SU-DHL-6 (cell line): ENCODE data around the gene MYH6.

Experiments
- H2AFZ ChIP-seq: fragments of 200-600 bp; sonication (generic); 2 replicates; pipeline ENCODE4 v1.6.1; 2014; ENCODE audit warnings: low read depth, mild to moderate bottlenecking, moderate library complexity, mixed read lengths, antibody characterized with exemption, low read length; ENCODE audit not compliant: severe bottlenecking
- H3F3A ChIP-seq: fragments of 200-600 bp; shearing (Covaris generic); 2 replicates; pipeline ENCODE4 v1.6.0; 2016; ENCODE audit warnings: antibody characterized with exemption, mild to moderate bottlenecking; ENCODE audit not compliant: insufficient read depth
- H3K27ac ChIP-seq: fragments of 200-600 bp; sonication (generic); 2 replicates; pipeline ENCODE4 v1.5.1; 2016; ENCODE audit warnings: low read depth, mild to moderate bottlenecking, low read length, moderate library complexity, mixed read lengths
- H3K27me3 ChIP-seq: fragments of 200-600 bp; sonication (generic), shearing (Covaris generic); 2 replicates; pipeline ENCODE4 v1.6.0; 2014; ENCODE audit warnings: mild to moderate bottlenecking, low read length
- H3K36me3 ChIP-seq: fragments of 200-600 bp; sonication (generic); 2 replicates; pipeline ENCODE4 v1.6.1; 2014; ENCODE audit warnings: mild to moderate bottlenecking, low read length, mixed read lengths
- H3K4me2 ChIP-seq: fragments of 300-600, 200-600 bp; shearing (Covaris generic), sonication (generic); 2 replicates; pipeline ENCODE4 v1.6.0; 2014; ENCODE audit warnings: low read length, low read depth, mild to moderate bottlenecking; ENCODE audit not compliant: poor library complexity, severe bottlenecking
- H3K4me3 ChIP-seq: fragments of 200-600 bp; sonication (generic); 2 replicates; pipeline ENCODE4 v1.5.1; 2014; ENCODE audit warnings: antibody characterized with exemption, low read length, mild to moderate bottlenecking, mixed read lengths; ENCODE audit not compliant: insufficient read depth, poor library complexity, severe bottlenecking
- H3K79me2 ChIP-seq: fragments of 200-600 bp; sonication (generic); 2 replicates; pipeline ENCODE4 v1.6.1; 2014; ENCODE audit warnings: mild to moderate bottlenecking, low read length, moderate library complexity; ENCODE audit not compliant: insufficient read depth
- H3K9ac ChIP-seq: fragments of 200-600 bp; sonication (generic); 2 replicates; pipeline ENCODE4 v1.7.0; 2014; ENCODE audit warnings: mild to moderate bottlenecking, low read length
- H3K9me2 ChIP-seq: fragments of 200-600 bp; sonication (generic); replicated peaks from 2 replicates; pipeline ENCODE4 v1.6.1; 2014; ENCODE audit warnings: low read length; ENCODE audit not compliant: insufficient read depth
- H3K9me3 ChIP-seq: fragments of 200-600 bp; sonication (generic); 2 replicates; pipeline ENCODE4 v1.6.1; 2014; ENCODE audit warnings: low read length, mixed read lengths; ENCODE audit not compliant: insufficient read depth
- H4K20me1 ChIP-seq: fragments of 200-600 bp; sonication (generic); 2 replicates; pipeline ENCODE4 v1.6.1; 2014; ENCODE audit warnings: low read depth, mild to moderate bottlenecking, antibody characterized with exemption, low read length, moderate library complexity, mixed read lengths
- EZH2phosphoT487 ChIP-seq: fragments of 200-600 bp; sonication (generic), shearing (Covaris generic); conservative IDR thresholded peaks from 2 replicates; pipeline ENCODE4 v1.6.1; 2018; ENCODE audit warnings: mild to moderate bottlenecking, antibody characterized with exemption, low read length, moderate library complexity, mixed read lengths
- TF ChIP-seq, protein P1 (sequence below): fragments of 200-600 bp; sonication (generic); IDR thresholded peaks from one replicate; pipeline ENCODE4 v1.5.1; 2017; ENCODE audit warnings: antibody characterized with exemption, mild to moderate bottlenecking, low read length, moderate library complexity; ENCODE audit not compliant: insufficient read depth, poor library complexity, severe bottlenecking

Gene MYH6

GRCh38 chr14:23355871-23356435 is 52.1 kb downstream of the MYH6 start:
- Histone ChIP-seq H3K4me3 (no peak overlapping the region), H3K27ac (no peak overlapping the region), H3K79me2 (no peaks in the 10 kb centered on the region), H3K9me3 (no peaks in the 10 kb centered on the region), H2AFZ (no peak overlapping the region), H3K9ac (no peak overlapping the region), H3F3A (no peaks in the 10 kb centered on the region), H3K4me2 (no peak overlapping the region), H3K9me2 (no peaks in the 10 kb centered on the region), H3K36me3 (no peaks in the 10 kb centered on the region), H3K27me3 (no peaks in the 10 kb centered on the region), H4K20me1 (no peaks in the 10 kb centered on the region)
- no peak for TF ChIP-seq EZH2phosphoT487
- TF ChIP-seq, protein P1, sequence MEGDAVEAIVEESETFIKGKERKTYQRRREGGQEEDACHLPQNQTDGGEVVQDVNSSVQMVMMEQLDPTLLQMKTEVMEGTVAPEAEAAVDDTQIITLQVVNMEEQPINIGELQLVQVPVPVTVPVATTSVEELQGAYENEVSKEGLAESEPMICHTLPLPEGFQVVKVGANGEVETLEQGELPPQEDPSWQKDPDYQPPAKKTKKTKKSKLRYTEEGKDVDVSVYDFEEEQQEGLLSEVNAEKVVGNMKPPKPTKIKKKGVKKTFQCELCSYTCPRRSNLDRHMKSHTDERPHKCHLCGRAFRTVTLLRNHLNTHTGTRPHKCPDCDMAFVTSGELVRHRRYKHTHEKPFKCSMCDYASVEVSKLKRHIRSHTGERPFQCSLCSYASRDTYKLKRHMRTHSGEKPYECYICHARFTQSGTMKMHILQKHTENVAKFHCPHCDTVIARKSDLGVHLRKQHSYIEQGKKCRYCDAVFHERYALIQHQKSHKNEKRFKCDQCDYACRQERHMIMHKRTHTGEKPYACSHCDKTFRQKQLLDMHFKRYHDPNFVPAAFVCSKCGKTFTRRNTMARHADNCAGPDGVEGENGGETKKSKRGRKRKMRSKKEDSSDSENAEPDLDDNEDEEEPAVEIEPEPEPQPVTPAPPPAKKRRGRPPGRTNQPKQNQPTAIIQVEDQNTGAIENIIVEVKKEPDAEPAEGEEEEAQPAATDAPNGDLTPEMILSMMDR = no peak

GRCh38 chr14:23354990-23355389 is 53.1 kb downstream of the MYH6 start:
- TF ChIP-seq EZH2phosphoT487 = no peak
- TF ChIP-seq, protein P1 = no peak
- no peaks in the 10 kb centered on the region for H3F3A ChIP-seq
- no peak overlapping the region for H3K27ac ChIP-seq
- no peaks in the 10 kb centered on the region for H4K20me1 ChIP-seq
- no peaks in the 10 kb centered on the region for H3K9me3 ChIP-seq
- no peak overlapping the region for H2AFZ ChIP-seq
- no peaks in the 10 kb centered on the region for H3K27me3 ChIP-seq
- H3K4me3 ChIP-seq = no peak overlapping the region
- H3K36me3 ChIP-seq = no peaks in the 10 kb centered on the region
- no peak overlapping the region for H3K4me2 ChIP-seq
- no peaks in the 10 kb centered on the region for H3K79me2 ChIP-seq
- no peaks in the 10 kb centered on the region for H3K9me2 ChIP-seq
- H3K9ac ChIP-seq = no peak overlapping the region

GRCh38 chr14:23353433-23353780 is 54.7 kb downstream of the MYH6 start:
- Histone ChIP-seq H3K9ac (no peak overlapping the region), H3K4me3 (no peak overlapping the region), H3K79me2 (no peaks in the 10 kb centered on the region), H3K36me3 (no peaks in the 10 kb centered on the region), H3K27ac (no peak overlapping the region), H2AFZ (no peak overlapping the region), H3K9me2 (no peaks in the 10 kb centered on the region), H3K9me3 (no peaks in the 10 kb centered on the region), H3K27me3 (no peaks in the 10 kb centered on the region), H3F3A (no peaks in the 10 kb centered on the region), H4K20me1 (no peaks in the 10 kb centered on the region), H3K4me2 (no peak overlapping the region)
- TF ChIP-seq, protein P1 = no peak
- no peak for TF ChIP-seq EZH2phosphoT487
